Lower lobe of right lung (tissue), 2 donors: ENCODE measurements around the gene SAMD13. TPM values are rescaled to one million over a fixed set of nuclear protein-coding genes. Genes with fewer than 3 reads are reported as not detected.

ENCODE experiments used
- ATAC-seq, 2 donors: fragments of 200-7000 bp; cut with Tn5 transposase; one replicate each; pipeline ENCODE4 v1.9.1; 2020 to 2022; ENCODE audit warnings: mild to moderate bottlenecking in 2 of 2, moderate library complexity in 2 of 2
- DNase-seq: peaks from one replicate; pipeline ENCODE4 v3.0.0-alpha.2; 2020
- H3K27ac ChIP-seq: fragments of 200-600 bp; one replicate; pipeline ENCODE4 v1.8.0; 2022
- H3K27me3 ChIP-seq: fragments of 200-600 bp; one replicate; pipeline ENCODE4 v1.8.0; 2022; ENCODE audit warnings: low read depth
- H3K36me3 ChIP-seq: fragments of 200-600 bp; one replicate; pipeline ENCODE4 v1.8.0; 2022; ENCODE audit warnings: mild to moderate bottlenecking
- H3K4me1 ChIP-seq: fragments of 200-600 bp; one replicate; pipeline ENCODE4 v1.8.0; 2022
- H3K4me3 ChIP-seq: fragments of 200-600 bp; one replicate; pipeline ENCODE4 v1.8.0; 2022; ENCODE audit warnings: mild to moderate bottlenecking
- H3K9me3 ChIP-seq: fragments of 200-600 bp; one replicate; pipeline ENCODE4 v1.8.0; 2022
- CTCF ChIP-seq: fragments of 200-600 bp; IDR thresholded peaks from one replicate; pipeline ENCODE4 v1.8.0; 2022; ENCODE audit warnings: antibody characterized with exemption, mild to moderate bottlenecking
- intact Hi-C: fragments of 100-400 bp; cut with DNase I; formaldehyde crosslinking; loops from one replicate; pipeline ENCODE4 v1.11.0; 2022
- total RNA-seq: library from RNA; stranded (reverse); fragmentation: NEBNext Ultra II Directional; extraction: Animal tissue kit (Norgen Biotek cat#: 25700); gene quantifications from one replicate; pipeline ENCODE4 v1.2.1, GENCODE V29; 2021
- donor health status: DM: no; HTN: yes; CAD: no; lungs with severe emphysema.

SAMD13 gene
- total RNA-seq, 1 donor from 2014 or later = 2.2 TPM

- no peak overlapping the region for H3K4me3 ChIP-seq
- no peaks in the 10 kb centered on the region for H3K9me3 ChIP-seq
- intact Hi-C loops = no loop called here
- no peak overlapping the region for H3K27ac ChIP-seq
- TF ChIP-seq CTCF = no peak
- DNase-seq = no peak
- no peaks in the 10 kb centered on the region for H3K36me3 ChIP-seq
- H3K27me3 ChIP-seq = no peaks in the 10 kb centered on the region
- ATAC-seq = no peak
- no peaks in the 10 kb centered on the region for H3K4me1 ChIP-seq
Measured at GRCh38 chr1:84265867-84266266, 35.6 kb upstream of the SAMD13 start.

- Histone ChIP-seq H3K4me3 (no peak overlapping the region), H3K4me1 (peaks cover 3% of the 10 kb centered on the region), H3K27ac (no peak overlapping the region), H3K27me3 (no peaks in the 10 kb centered on the region), H3K36me3 (no peaks in the 10 kb centered on the region), H3K9me3 (no peaks in the 10 kb centered on the region)
- ATAC-seq (no peak), DNase-seq (no peak)
- intact Hi-C loops = no loop called here
- TF ChIP-seq CTCF = no peak
Measured at GRCh38 chr1:84266748-84267147, 34.8 kb upstream of the SAMD13 start.

DNA sequence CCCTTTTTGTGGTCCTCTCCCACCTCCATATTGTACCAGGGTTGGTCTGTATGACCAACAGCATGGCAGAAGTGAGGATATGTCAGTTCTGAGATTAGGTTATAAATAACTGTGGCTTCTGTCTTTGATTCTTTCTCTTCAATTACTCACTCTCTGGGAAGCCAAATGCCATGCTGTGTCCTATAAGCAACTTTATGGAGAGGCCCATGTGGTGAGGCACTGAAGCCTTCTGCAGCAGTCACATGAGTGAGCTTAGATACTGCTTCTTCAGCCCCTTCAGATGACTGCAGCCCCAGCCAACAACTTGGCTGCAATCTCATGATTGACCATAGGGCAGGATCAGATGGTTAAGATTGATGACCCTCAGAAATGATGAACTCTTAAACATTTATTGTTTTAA is 34.0 kb upstream of the SAMD13 start:
- peaks cover 6% of the 10 kb centered on the region for H3K4me1 ChIP-seq
- TF ChIP-seq CTCF = no peak
- ATAC-seq (no peak), DNase-seq (no peak)
- H3K9me3 ChIP-seq = no peaks in the 10 kb centered on the region
- no peak overlapping the region for H3K4me3 ChIP-seq
- H3K27ac ChIP-seq = no peak overlapping the region
- intact Hi-C loops = no loop called here
- no peaks in the 10 kb centered on the region for H3K27me3 ChIP-seq
- H3K36me3 ChIP-seq = no peaks in the 10 kb centered on the region

GRCh38 chr1:84268346-84268745 is 33.2 kb upstream of the SAMD13 start:
- no peaks in the 10 kb centered on the region for H3K27me3 ChIP-seq
- H3K4me3 ChIP-seq = no peak overlapping the region
- TF ChIP-seq CTCF = no peak
- H3K36me3 ChIP-seq = no peaks in the 10 kb centered on the region
- peaks cover 6% of the 10 kb centered on the region for H3K4me1 ChIP-seq
- H3K27ac ChIP-seq = no peak overlapping the region
- no peak for DNase-seq
- ATAC-seq = no peak
- H3K9me3 ChIP-seq = no peaks in the 10 kb centered on the region
- intact Hi-C loops = no loop called here

GRCh38 chr1:84269306-84269705 is 32.2 kb upstream of the SAMD13 start:
- no peak for TF ChIP-seq CTCF

More at GRCh38 chr1:84269306-84269705, 32.2 kb upstream of the SAMD13 start:
- DNase-seq = no peak
- Histone ChIP-seq H3K9me3 (no peaks in the 10 kb centered on the region), H3K27me3 (no peaks in the 10 kb centered on the region), H3K4me1 (peaks cover 6% of the 10 kb centered on the region), H3K36me3 (no peaks in the 10 kb centered on the region), H3K4me3 (no peak overlapping the region), H3K27ac (no peak overlapping the region)
- intact Hi-C loops = no loop called here
- ATAC-seq = no peak
